Measurements from ENCODE around the gene FBXL19. TPM values are rescaled to one million over a fixed set of nuclear protein-coding genes. Genes with fewer than 3 reads are reported as not detected.

FBXL19 gene
- total RNA-seq, 1 donor from 2014 or later: 24.3 TPM

DNA sequence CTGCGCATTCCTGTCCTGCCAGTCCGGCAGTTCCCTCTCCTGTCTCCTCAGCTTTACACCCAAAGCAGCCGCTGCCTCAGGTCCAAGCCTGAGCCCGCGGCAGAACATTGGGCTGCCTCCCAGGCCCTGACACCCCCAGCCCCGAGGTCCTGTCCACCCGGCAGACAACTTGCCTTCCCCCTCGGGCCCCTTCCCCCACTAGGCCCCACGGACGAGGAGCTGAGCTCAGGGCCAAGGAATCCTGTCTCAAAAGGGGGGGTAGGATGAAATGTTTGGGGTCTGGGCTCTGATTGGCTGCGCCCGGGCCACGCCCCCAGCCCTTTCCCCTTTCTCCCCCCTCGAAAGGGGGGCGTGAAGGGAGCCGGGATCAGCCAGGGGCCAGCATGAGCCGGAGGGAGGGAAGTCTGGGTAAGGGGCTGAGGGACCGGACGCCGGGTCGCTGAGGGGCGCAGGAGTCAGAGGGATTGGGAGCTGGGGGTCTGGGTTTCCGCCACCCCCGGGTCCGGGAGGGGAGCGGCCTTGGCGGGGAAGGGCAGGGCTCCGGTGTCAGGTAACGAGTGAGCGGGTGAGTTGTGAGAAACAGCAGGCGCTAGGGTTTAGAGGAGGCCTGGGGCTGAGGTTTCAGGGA lies 27.0 kb upstream of the FBXL19 start, which contains the start of gene CTF1:
Gene CTF1, plus strand, starts transcription at position 354 of the 628 bp plus-strand sequence. Its CDS starts 30 bp downstream, at position 384.
- Mint-ChIP-seq H3K27me3 (ENCODE audit: unreplicated experiment) (no peaks in the 10 kb centered on the region), H3K36me3 (ENCODE audit: unreplicated experiment) (peaks cover 3% of the 10 kb centered on the region), H3K9me3 (ENCODE audit: unreplicated experiment) (no peaks in the 10 kb centered on the region), H3K27ac (ENCODE audit: unreplicated experiment) (peak within 1 kb of the TSS; percentile 99), H3K4me3 (ENCODE audit: unreplicated experiment) (peak within 1 kb of the TSS; percentile 88), H3K4me1 (ENCODE audit: unreplicated experiment) (peaks cover 42% of the 10 kb centered on the region)
- TF ChIP-seq, protein P1, sequence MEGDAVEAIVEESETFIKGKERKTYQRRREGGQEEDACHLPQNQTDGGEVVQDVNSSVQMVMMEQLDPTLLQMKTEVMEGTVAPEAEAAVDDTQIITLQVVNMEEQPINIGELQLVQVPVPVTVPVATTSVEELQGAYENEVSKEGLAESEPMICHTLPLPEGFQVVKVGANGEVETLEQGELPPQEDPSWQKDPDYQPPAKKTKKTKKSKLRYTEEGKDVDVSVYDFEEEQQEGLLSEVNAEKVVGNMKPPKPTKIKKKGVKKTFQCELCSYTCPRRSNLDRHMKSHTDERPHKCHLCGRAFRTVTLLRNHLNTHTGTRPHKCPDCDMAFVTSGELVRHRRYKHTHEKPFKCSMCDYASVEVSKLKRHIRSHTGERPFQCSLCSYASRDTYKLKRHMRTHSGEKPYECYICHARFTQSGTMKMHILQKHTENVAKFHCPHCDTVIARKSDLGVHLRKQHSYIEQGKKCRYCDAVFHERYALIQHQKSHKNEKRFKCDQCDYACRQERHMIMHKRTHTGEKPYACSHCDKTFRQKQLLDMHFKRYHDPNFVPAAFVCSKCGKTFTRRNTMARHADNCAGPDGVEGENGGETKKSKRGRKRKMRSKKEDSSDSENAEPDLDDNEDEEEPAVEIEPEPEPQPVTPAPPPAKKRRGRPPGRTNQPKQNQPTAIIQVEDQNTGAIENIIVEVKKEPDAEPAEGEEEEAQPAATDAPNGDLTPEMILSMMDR (IDR thresholded peaks at IDR 0.05): no peak
- DNase-seq (ENCODE audit: extremely low spot score, unreplicated experiment): peak; percentile 86

DNA sequence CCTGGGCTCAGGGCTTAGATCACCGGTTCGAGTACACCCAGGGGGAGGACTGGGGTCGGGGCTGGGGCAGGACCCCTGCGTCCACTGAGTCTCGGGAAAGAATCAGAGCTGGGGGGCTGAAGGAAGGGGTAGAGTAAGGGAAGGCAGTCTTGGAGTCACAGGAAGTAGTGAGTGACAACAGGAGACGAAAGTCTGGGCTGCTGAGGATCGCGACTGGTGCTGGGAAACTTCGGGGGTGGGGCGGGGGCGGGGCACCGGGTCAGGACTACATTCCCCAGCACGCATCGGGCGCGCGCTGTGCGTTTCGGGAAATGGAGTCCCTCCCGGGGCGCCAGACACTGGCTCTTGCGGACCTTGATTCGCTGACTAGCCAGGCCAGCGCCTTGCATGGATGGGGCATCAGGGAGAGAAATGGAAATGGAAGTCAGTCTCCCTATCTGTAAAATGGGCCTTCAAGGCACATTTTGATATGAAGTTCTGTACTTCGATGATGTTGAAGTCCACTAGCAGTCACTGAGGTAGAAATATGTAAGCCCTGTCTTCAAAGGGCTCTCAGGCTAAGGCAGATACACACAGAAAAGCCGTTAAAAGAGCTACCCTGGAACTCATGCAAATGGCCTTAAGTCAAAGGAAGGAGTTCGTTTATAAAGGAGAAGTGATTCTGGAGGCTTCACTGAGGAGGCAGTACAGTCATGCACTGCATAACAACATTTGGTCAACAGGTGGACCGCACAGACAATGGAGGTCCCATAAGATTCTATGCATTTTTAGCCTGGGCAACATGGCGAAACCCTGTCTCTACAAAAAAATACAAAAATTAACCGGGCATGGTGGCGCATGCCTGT lies 26.3 kb upstream of the FBXL19 start:
- H3K27me3 Mint-ChIP-seq (ENCODE audit: unreplicated experiment): no peaks in the 10 kb centered on the region
- H3K4me1 Mint-ChIP-seq (ENCODE audit: unreplicated experiment): peaks cover 43% of the 10 kb centered on the region
- H3K27ac Mint-ChIP-seq (ENCODE audit: unreplicated experiment): peak overlapping the region; percentile 99
- H3K9me3 Mint-ChIP-seq (ENCODE audit: unreplicated experiment): no peaks in the 10 kb centered on the region
- TF ChIP-seq, protein P1 (IDR thresholded peaks at IDR 0.05): no peak
- peak overlapping the region; percentile 88 for H3K4me3 Mint-ChIP-seq (ENCODE audit: unreplicated experiment)
- peak; percentile 94 for DNase-seq (ENCODE audit: extremely low spot score, unreplicated experiment)
- peaks cover 2% of the 10 kb centered on the region for H3K36me3 Mint-ChIP-seq (ENCODE audit: unreplicated experiment)

DNA sequence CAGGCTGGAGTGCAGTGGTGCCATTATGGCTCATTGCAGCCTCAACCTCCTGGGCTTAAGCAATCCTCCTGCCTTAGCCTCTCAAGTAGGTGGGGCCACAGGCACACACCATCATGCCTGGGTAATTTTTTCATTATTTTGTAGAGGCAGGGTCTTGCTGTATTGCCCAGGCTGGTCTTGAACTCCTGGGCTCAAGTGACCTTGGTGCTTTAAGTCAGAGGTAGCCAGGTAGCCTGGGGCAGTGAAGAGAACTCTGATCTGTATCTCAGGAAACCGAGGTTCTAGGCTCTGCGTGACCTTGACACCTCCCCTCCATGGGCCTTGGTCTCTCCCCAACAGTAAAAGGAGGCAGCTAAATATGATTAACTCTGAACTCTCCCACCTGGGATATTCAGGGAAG lies 23.6 kb upstream of the FBXL19 start:
- no peaks in the 10 kb centered on the region for H3K27me3 Mint-ChIP-seq (ENCODE audit: unreplicated experiment)
- H3K36me3 Mint-ChIP-seq (ENCODE audit: unreplicated experiment): no peaks in the 10 kb centered on the region
- DNase-seq (ENCODE audit: extremely low spot score, unreplicated experiment): no peak
- no peaks in the 10 kb centered on the region for H3K9me3 Mint-ChIP-seq (ENCODE audit: unreplicated experiment)
- no peak overlapping the region for H3K27ac Mint-ChIP-seq (ENCODE audit: unreplicated experiment)
- TF ChIP-seq, protein P1 (IDR thresholded peaks at IDR 0.05): no peak
- H3K4me3 Mint-ChIP-seq (ENCODE audit: unreplicated experiment): no peak overlapping the region
- H3K4me1 Mint-ChIP-seq (ENCODE audit: unreplicated experiment): peaks cover 37% of the 10 kb centered on the region

DNA sequence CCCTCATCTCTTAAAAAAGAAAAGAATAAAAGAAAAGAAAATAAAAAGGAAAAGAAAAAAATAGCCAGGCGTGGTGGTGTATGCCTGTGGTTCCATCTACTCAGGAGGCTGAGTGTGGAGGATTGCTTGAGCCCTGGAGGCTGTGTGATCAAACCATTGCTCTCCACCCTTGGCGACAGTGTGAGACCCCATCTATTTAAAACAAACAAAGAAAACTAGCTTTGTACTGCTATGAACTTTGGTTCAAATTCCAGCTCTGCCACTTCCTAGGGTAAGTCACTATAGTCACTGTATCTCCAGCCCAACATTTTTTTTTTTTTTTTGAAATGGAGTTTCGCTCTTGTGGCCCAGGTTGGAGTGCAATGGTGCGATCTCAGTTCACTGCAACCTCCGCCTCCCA lies 22.8 kb upstream of the FBXL19 start:
- Mint-ChIP-seq H3K36me3 (ENCODE audit: unreplicated experiment) (no peaks in the 10 kb centered on the region), H3K9me3 (ENCODE audit: unreplicated experiment) (no peaks in the 10 kb centered on the region), H3K27ac (ENCODE audit: unreplicated experiment) (no peak overlapping the region), H3K4me3 (ENCODE audit: unreplicated experiment) (no peak overlapping the region), H3K27me3 (ENCODE audit: unreplicated experiment) (no peaks in the 10 kb centered on the region), H3K4me1 (ENCODE audit: unreplicated experiment) (peaks cover 31% of the 10 kb centered on the region)
- TF ChIP-seq, protein P1 (IDR thresholded peaks at IDR 0.05): no peak
- no peak for DNase-seq (ENCODE audit: extremely low spot score, unreplicated experiment)

Measured in osteocyte (in vitro differentiated cells).